ENCODE measurements around the gene ARHGEF39. TPM values are rescaled to one million over a fixed set of nuclear protein-coding genes. Genes with fewer than 3 reads are reported as not detected.

Gene ARHGEF39
- total RNA-seq, 1 donor from 2014 or later, result 1.2 TPM

DNA sequence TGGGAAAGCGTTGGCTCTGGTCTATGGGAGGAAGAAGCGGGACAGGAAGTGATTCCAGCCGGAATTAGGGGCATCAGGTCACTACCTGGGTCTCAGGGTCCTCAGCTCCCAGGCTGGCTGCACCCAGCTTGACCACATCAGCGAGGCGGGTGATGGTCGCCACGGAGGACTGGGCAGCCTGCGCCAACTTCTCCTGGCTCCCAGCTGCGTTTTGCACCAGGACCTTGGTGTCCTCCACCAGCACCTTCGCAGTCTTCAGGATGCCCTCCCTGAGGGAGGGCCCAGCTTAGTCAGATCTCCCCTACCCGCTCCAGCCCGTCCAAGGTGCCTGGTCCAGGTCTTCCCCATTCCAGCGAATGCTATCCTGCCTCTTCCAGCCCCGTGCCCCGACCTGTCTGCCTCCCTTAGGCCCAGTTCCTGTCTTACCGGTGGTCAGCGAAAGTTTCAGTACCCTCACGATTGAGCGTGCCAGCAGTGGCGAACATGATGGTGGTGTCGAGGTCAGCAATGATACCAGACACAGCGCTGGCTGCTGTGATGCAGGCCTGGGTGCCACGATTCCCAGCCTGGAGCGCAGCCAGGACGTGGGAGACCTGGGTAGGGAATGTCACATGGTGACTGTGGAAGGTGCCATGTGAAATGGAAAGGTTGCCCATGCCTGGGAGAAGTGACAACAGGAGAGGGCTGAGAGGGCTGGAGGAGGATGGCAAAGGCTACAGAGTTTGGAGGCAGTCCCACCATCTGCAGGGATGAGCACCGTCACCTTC is 39.1 kb upstream of the ARHGEF39 start:
- no peak for TF ChIP-seq CTCF (IDR thresholded peaks at IDR 0.05; ENCODE audit: insufficient read depth, low read length, poor library complexity, severe bottlenecking)
- no peak for DNase-seq (ENCODE audit: low read depth)
- H3K27me3 ChIP-seq (ENCODE audit: control insufficient read depth, insufficient read depth, low read length), result no peaks in the 10 kb centered on the region
- H3K36me3 ChIP-seq (ENCODE audit: control insufficient read depth, insufficient read depth, low read length), result peaks cover 15% of the 10 kb centered on the region
- no peak overlapping the region for H3K4me3 ChIP-seq (ENCODE audit: low read depth, low read length)

DNA sequence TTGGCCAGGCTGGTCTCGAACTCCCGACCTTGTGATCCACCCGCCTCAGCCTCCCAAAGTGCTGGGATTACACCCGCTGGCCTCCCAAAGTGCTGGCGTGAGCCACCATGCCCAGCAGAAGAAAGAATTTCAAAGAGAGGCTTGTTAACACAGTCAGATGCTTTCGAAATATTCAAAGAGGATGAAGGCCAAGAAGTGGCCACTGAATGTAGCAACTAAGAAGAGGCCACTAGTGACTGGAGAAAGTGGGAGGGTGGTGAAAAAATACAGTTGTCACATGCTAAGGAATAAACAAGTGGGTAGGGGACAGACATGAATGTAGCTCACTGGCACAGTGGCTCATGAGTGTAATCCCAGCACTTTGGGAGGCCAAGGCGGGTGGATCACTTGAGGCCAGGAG is 37.7 kb upstream of the ARHGEF39 start:
- Histone ChIP-seq H3K4me3 (ENCODE audit: low read depth, low read length) (no peak overlapping the region), H3K27me3 (ENCODE audit: control insufficient read depth, insufficient read depth, low read length) (no peaks in the 10 kb centered on the region), H3K36me3 (ENCODE audit: control insufficient read depth, insufficient read depth, low read length) (peaks cover 15% of the 10 kb centered on the region)
- no peak for DNase-seq (ENCODE audit: low read depth)
- TF ChIP-seq CTCF (IDR thresholded peaks at IDR 0.05; ENCODE audit: insufficient read depth, low read length, poor library complexity, severe bottlenecking), result no peak

GRCh38 chr9:35700942-35701341 is 35.9 kb upstream of the ARHGEF39 start:
- H3K36me3 ChIP-seq (ENCODE audit: control insufficient read depth, insufficient read depth, low read length), result peaks cover 13% of the 10 kb centered on the region
- no peak for TF ChIP-seq CTCF (IDR thresholded peaks at IDR 0.05; ENCODE audit: insufficient read depth, low read length, poor library complexity, severe bottlenecking)
- H3K27me3 ChIP-seq (ENCODE audit: control insufficient read depth, insufficient read depth, low read length), result no peaks in the 10 kb centered on the region

DNA sequence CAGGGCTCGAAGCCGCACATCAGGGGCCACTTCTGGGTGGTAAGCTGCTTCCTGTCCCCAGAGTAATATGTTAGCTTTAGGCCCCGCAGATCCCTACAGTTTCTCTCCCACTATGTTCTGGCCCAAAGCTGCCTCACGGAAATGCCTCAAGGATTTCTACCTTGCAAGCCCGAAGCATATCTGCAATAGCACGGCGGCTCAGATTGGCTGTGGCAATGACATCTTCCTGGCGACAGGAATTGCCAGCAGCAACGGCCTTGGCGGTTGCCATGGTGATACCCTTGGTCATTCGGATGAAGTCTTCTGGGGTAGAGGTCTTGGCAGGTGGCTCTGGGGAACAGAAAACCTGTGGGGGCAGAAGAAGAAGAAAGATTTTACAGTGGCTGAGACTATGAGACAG is 35.0 kb upstream of the ARHGEF39 start:
- DNase-seq (ENCODE audit: low read depth), result no peak
- TF ChIP-seq CTCF (IDR thresholded peaks at IDR 0.05; ENCODE audit: insufficient read depth, low read length, poor library complexity, severe bottlenecking), result no peak
- Histone ChIP-seq H3K27me3 (ENCODE audit: control insufficient read depth, insufficient read depth, low read length) (no peaks in the 10 kb centered on the region), H3K36me3 (ENCODE audit: control insufficient read depth, insufficient read depth, low read length) (peaks cover 12% of the 10 kb centered on the region), H3K4me3 (ENCODE audit: low read depth, low read length) (no peak overlapping the region)

More at GRCh38 chr9:35700942-35701341, 35.9 kb upstream of the ARHGEF39 start:
- no peak for DNase-seq (ENCODE audit: low read depth)
- no peak overlapping the region for H3K4me3 ChIP-seq (ENCODE audit: low read depth, low read length)

DNA sequence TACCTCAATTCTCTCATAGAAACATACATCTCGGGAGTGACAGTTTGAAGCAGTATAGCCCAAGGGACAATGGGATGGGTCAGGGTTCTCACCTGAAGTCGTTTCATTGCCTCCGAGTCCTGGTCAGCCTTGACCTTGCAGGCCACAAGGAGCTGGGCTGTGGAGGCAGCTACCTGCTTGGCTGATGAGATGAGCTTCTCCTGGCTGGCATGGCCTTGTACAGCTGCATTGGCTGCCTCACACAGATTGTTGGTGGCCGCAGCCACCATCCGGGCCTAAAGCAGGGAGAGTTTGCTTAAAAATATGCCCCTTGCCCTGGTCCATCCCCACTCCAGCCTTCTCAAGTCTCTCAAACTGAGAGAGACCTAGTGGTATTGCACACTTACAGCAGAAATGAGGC is 33.2 kb upstream of the ARHGEF39 start:
- no peak for TF ChIP-seq CTCF (IDR thresholded peaks at IDR 0.05; ENCODE audit: insufficient read depth, low read length, poor library complexity, severe bottlenecking)
- peaks cover 7% of the 10 kb centered on the region for H3K36me3 ChIP-seq (ENCODE audit: control insufficient read depth, insufficient read depth, low read length)
- no peaks in the 10 kb centered on the region for H3K27me3 ChIP-seq (ENCODE audit: control insufficient read depth, insufficient read depth, low read length)
- H3K4me3 ChIP-seq (ENCODE audit: low read depth, low read length), result no peak overlapping the region
- no peak for DNase-seq (ENCODE audit: low read depth)

DNA sequence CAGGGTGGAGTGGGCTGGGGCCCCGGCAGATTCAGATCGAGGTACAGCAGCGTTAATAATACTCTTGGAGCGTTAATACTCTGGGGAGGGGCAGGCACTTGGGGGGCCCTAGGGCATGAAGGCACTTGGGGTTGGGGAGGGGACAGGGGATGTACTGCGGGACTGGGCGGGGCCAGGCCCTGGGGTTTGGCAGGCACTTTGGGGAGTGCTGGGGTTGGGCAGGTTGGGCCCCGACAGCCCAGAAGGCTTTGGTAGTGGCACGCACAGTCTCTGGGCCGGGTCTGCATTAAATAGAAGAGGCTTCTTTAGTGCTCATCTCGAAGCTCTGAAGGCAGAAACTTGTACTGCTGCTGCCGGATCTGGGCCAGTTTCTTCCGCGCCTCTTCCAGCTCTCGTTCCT is 32.5 kb upstream of the ARHGEF39 start:
- H3K36me3 ChIP-seq (ENCODE audit: control insufficient read depth, insufficient read depth, low read length), result peaks cover 7% of the 10 kb centered on the region
- no peak for DNase-seq (ENCODE audit: low read depth)
- no peak for TF ChIP-seq CTCF (IDR thresholded peaks at IDR 0.05; ENCODE audit: insufficient read depth, low read length, poor library complexity, severe bottlenecking)
- no peak overlapping the region for H3K4me3 ChIP-seq (ENCODE audit: low read depth, low read length)
- no peaks in the 10 kb centered on the region for H3K27me3 ChIP-seq (ENCODE audit: control insufficient read depth, insufficient read depth, low read length)
